ENCODE results near the gene REEP3.
"Not testable (repeated sequence)": the region's sequence is repeated elsewhere in the genome, so short reads cannot be mapped to it uniquely, and the experiment has no call there.

Gene REEP3, protein sequence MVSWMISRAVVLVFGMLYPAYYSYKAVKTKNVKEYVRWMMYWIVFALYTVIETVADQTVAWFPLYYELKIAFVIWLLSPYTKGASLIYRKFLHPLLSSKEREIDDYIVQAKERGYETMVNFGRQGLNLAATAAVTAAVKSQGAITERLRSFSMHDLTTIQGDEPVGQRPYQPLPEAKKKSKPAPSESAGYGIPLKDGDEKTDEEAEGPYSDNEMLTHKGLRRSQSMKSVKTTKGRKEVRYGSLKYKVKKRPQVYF

DNA sequence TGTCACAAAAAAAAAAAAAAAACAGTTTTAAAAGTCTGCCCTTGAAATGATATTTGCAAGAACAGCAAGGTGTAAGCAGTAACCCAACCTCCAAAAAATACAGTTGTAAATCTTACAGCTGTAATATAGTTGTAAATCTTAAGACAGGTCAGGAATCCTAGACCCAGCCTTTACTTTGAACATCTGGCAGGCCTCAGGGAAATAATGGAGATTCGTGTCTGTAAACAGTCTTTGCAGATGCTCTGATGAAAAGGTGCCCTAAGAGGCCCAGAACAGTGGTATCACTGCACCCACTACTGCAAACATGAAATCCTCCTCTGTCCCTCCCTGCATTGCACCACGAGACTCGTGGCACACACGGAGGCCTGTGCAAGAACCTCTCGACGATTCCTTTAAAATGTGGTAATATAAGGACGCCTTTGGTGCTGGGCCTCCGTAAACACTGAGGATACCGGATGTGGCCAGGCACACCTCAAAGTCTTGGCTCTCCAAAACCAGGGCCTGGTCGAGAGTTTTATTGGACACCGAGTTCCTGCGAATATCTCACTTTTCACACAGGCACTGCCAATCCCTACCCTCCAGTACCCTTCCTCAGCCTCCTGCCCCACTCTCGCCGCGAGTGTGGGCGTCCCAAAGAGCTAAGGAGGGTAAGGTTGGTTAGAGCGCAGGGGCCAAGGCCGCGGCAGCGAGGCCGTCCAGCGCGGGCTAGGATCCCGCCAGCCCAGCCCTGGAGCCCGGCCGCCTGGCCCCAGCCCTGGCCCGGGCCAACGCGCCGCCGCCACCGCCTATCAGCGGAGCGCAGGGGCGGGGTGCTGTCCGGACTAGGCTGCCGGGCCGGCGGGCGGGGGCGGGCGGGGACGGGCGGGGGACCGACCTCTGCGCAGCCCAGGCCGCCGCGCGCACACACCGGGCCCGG is at the start of gene REEP3:
Gene REEP3 (plus strand): TSS at position 902 of the 916 bp plus-strand sequence. CDS start 145 bp downstream, outside the sequence.
- no peak for DNase-seq

DNA sequence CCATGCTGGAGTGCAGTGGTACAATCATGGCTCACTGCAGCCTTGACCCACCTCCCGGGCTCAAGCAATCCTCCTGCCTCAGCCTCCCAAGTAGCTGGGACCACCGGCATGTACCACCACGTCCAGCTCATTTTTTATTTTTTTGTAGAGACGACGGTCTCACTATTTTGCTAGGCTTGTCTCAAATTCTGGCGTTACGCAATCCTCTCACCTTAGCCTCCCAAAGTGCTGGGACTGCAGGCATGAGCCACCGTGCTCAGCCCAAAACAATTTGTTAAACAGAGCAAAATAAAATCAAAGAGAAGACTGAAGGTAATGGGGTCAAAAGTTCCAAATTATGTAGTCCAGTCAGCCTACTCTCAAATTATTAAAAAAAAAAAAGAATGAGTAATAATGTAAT is 46.7 kb upstream of the REEP3 start:
- DNase-seq: no peak

DNA sequence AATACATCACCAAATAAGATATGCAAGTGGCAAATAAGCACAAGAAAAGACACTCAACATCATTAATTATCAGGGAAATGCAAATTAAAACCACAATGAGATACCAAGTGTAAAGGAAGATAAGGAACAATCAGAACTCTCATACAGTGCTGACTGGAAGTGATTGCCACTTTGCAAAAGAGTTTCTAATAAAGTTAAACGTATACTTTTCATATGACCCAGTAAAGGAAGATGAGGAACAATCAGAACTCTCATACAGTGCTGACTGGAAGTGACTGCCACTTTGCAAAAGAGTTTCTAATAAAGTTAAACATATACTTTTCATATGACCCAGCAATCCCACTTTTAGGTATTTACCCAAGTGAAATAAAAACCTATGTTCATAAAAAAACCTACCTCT is 43.3 kb upstream of the REEP3 start:
- no peak for DNase-seq

DNA sequence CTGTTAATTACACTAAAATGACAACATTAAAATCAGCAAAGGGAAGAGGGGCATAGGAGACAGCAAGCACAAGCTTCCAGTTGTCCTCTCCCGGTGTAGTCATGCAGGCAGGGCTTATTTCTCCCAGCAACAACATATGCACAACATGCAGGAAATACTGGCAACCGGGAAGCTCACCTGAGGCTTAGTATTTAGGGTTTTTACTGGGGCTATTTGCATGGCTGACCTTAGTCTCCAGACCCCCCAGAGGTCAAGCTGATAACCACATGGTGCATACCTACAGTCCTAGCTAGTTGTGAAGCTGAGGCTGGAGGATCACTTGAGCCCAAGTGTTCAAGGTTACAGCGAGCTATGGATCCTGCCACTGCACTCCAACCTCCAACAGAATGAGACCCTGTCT is 42.6 kb upstream of the REEP3 start:
- DNase-seq: no peak

DNA sequence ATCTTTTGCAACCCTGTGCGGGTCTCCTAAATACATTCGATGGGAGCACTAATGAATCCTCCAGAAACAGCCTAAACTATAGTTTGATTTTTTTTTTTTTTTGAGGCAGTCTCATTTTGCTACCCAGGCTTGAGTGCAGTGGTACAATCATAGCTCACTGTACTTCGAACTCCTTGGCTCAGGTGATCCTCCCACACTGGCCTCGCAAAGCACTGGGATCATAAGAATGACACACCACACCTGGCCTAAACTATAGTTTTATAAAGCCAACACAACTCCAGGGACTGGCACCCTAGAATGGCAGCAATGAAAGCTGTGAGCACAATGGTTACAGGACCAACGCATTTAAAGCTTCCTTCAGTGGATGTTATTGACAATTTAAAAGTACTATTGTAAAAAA is 41.0 kb upstream of the REEP3 start:
- no peak for DNase-seq

DNA sequence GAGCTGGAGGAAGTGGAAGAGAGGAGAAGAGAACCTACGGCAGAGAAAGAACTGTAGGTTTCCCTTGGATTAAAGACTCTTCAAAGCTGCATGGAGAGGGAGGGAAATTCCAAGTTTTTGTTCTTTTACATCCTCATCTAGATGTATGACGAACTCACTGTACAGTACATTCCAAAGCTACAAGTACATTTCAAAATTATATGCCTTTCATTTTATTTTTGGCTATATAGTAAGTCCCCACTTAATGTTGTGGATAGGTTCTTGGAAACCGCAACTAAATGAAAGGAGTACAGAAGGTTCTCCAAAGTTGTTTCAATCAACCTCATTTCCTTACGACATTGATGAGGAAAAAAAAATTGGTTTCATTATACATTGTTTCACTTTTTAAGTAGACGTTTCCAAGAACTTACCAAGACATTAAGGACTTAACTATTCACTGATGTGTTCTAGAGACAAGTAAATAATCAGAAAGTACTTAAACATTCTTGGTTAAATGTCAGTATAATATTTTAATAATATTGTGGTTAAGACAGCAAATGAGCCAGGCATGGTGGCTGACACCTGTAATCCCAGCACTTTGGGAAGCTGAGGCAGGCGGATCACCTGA is 39.3 kb upstream of the REEP3 start:
- DNase-seq: no peak

DNA sequence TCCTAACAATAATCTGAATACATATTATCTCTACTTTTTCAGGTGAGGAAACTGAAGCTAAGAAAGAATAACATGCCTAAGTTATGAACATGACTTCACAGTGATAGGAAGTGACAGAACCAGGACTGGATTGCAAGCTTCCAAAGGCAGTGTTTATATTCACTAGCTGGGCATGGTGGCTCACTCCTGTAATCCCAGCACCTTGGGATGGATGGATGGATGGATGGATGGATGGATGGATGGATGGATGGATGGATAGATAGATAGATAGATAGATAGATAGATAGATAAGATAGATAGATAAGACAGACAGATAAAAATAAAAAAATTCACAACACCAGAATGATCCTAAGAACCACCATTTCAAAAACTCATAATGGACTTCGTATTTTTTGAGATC is 37.2 kb upstream of the REEP3 start:
- no peak for DNase-seq

DNA sequence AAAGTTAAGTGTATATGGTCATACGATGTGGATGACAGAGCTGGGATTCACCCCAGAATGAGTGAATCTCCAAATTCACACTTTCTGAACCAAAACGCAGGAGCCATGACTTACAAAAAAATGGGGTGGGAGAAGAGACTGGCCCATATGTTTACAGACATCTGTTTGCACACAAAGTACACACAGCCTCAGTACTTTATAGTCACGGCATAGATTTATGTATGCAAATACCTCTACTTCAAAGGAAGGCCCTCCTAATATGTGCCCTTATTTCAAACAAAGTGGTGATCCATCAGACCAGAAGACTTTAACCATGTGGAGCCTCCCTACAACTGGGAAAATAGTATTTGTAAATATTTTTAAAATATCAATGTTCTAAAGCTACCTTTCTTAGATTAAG is 33.2 kb upstream of the REEP3 start:
- no peak for DNase-seq

DNA sequence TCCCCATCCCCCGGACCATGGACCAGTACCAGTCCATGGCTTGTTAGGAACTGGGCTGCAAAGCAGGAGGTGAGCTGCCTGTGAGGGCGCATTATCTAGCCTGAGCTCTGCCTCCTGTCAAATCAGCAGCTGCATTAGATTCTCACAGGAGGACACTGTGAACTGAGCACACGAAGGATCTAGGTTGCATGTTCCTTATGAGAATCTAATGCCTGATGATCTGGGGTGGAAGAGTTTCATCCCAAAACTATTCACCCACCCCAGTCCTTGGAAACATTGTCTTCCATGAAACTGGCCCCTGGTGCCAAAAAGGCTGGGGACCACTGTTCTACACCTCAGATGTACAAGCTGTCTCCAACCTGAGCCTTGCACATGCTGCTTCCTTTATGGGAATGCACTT is 31.4 kb upstream of the REEP3 start:
- DNase-seq: no peak

DNA sequence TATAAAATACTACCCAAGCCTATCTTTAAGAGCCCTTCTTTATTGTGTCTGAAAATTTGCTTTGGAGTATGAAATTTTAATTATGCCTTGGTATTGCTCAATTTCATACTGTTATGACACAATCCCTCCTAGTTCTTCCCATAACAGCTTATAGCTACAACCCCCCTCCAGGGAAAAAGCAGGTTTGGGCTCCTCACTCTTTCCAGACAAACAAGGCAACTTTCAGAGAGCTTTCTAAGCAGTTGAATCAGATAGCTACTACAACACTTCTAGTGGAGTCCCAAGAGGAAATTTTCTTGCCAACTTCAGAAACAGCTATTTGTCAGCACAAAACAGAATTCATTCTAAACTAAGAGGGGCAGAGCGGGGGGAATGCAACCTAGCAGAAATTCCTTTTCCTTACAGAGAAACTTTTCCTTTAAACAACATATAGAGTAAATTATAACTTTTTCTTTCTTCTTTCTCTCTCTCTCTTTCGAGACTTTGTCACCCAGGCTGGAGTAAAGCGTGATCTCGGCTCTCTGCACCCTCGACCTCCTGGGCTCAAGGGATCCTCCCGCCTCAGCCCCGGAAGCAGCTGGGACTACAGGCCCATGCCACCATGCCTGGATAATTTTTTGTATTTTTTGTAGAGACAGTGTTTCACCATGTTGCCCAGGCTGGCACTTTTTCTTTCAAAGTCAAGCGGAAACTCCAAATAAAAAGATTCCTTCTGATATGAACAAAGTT is 29.4 kb upstream of the REEP3 start:
- DNase-seq: no peak

DNA sequence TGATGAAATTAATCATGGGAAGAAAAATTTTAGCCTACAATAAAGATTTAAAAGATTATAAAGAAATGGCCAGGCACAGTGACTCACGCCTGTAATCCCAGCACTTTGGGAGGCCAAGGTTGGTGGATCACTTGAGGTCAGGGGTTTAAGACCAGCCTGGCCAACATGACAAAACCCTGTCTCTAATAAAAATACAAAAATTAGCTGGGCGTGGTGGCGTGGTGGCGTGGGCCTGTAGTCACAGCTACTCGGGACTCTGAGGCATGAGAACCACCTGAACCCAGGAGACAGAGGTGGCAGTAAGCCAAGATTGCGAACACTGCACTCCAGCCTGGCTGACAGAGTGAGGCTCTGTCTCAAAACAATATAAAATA is 28.9 kb upstream of the REEP3 start:
- not testable (repeated sequence) for DNase-seq

DNA sequence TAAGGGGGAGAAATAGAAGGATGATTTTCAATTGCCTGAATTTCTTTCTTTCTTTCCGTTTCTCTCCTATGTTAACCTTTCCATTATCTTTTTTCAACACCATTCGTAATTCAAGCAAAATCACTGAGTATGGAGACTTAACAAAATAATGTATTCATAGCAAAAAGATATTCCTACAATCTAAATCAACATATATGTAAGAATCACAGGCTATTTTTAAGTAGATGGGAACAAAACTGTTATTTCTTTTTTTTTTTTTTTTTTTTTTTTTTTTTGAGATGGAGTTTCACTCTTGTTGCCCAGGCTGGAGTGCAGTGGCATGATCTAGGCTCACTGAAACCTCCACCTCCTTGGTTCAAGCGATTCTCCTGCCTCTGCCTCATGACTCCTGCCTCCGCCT is 28.2 kb upstream of the REEP3 start:
- DNase-seq: no peak

DNA sequence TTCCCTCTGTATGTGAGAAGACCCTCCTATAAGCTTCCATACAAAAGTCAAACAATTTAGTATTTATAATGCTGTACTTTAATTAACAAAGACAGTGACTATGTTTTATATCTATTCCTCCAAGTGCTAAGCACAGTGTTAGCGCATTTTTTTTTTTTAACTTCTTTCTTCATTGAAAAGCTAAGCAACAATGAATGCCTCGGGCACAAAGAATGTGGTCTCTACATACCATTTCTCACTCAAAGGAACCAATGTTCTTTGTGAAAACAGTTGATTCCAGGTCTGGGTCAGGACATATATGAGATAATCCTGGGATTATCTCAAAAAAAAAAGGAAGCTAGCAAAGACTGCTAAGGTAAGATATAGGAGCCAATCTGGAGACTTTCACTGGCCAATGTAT is 26.2 kb upstream of the REEP3 start:
- no peak for DNase-seq

DNA sequence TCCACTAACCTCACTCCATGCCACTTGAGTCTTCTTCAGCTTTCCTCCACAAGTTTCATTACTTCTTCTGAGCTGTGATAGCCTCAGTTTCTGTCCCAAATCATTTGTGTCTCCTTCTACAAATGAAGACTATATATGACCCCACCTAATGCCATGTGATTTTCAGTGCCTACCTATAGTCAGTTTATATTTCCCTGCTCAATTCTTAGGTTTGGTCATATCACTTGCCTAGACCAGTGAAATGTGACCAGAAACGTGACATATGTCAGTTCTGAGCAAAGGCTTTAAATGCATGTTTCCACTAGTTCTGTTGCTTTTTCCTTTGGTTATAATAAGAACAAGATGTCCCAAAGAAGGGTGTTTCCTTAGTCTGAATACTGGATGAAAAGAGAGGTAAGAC is 24.6 kb upstream of the REEP3 start:
- DNase-seq: no peak

DNA sequence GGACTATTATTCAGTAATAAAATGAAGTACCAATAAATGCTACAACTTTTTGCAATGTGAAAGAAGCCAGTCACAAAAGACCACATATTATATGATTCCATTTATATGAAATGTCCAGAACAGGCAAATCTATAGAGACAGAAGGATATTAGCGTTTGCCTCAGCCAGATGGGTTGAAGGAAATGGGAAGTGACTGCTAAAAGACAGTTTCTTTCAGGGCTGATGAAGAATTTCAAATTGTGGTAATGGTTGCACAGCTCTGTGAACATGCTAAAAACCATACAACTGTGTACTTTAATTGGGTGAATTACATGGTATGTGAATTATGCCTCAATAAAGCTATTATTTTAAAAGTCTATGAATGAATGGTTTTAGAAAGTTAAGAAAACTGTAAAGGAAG is 23.9 kb upstream of the REEP3 start:
- DNase-seq: no peak

DNA sequence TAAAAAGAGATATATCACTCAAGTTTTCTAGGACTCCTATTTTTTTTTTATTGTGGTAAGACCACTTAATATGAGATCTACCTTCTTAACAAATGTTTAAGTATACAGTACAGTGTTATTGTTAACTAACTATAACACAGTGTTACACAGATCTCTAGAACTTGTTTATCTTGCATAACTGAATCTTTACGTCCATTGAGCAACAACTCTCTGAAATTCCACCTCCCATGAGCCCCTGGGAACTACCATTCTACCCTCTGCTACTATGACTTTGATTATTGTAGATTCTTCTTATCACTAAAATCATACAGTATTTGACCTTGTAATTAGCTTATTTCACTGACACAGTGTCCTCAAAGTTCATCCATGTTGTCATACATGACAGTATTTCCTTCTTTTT is 22.5 kb upstream of the REEP3 start:
- no peak for DNase-seq

DNA sequence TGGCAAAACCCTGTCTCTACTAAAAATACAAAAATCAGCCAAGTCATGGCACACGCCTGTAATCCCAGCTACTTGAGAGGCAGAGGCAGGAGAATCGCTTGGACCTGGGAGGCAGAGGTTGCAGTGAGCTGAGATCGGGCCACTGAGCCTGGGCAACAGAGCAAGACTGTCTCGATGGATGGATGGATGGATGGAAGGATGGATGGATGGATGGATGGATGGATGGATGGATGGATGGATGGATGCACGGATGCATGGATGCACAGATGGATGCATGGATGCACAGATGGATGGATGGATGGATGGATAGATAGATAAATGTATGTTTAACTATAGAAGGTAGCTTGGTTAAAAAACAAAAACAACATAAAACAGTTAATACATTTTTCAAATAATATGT is 20.6 kb upstream of the REEP3 start:
- not testable (repeated sequence) for DNase-seq

DNA sequence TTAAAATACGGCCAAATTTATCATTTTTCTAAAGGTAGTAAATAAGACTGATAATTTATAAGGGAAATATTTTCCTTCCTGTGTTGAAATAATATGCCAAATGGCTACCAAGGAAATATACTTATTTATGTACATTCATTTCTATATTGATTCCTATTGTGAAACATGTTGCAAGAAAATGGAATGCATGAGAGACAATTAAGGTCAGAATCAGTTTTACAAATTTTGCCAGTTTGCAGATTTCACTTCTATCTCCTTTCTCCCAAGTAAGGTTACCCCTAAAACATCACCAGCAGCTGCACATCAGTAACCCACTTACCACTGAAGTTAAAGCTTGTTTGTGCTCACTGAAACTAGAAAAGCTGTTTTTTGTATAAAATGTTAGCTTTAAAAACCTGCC is 19.2 kb upstream of the REEP3 start:
- DNase-seq: no peak

DNA sequence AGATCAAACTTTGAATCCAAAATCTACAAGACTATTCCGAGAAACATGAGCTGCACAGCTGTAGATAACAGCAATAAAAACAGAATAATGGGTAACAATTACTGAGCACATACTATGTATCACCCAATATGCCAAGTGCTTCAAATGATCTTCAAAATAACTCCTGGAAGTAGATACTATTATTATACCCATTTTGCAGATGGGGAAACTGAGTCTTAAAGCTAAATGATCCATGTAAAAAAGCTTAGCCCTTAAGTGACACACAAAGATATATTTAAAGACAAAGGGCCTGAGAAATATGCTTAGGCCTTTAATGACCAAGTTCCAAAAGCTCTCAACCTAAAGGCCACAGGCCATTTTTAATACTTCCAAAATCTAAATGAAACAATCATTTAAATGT is 18.4 kb upstream of the REEP3 start:
- DNase-seq: no peak

DNA sequence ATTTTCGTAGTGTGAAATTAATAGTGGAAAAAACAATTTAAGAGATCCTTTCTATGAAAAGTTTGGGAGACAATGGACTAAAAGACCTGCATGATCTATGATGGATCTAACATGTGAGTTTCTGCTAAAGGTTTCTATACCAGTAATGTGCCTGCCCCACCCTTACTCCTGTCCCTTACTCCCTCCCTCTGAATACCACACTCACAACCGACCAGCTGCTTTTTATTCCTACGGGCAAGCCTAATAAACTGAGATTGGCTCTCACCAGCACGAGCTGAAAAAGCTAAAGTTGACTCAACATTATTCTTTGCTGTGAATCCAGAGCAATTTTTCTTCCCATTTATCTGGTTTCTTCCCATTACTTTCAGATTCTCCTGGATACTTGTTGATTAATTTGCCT is 17.8 kb upstream of the REEP3 start:
- DNase-seq: no peak

DNA sequence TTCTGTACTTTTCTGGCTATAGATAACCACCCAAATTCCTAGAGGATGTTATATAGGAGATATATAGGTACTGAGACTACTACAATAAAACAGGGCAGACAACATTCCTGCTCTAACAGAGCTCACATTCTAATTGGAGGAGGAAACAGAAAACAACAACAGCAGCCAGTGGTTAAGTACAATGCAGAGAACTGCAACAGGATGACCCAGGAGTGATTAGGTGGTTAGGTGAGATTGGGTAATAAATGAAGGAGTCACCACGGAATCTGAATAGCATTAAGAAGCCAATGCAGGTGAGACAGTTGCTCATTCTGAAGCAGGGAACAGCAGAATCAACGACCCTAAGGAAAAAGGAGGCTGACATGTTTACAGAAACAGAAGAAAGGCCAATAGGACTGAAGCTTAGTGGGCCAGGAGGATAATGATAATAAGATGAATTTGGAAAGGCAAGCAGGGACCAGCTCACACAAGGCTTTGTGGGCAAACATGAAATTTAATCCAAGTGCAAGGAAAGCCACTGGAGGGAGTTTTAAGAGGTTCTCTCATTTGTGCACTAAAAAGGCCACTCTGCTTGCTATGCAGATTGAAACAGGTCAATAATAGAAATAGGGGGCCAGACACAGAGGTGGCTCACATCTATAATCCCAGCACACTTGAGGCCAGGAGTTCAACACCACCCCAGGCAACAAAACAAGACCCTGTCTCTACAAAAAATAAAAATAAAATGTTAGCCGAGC is 16.9 kb upstream of the REEP3 start:
- DNase-seq: no peak

DNA sequence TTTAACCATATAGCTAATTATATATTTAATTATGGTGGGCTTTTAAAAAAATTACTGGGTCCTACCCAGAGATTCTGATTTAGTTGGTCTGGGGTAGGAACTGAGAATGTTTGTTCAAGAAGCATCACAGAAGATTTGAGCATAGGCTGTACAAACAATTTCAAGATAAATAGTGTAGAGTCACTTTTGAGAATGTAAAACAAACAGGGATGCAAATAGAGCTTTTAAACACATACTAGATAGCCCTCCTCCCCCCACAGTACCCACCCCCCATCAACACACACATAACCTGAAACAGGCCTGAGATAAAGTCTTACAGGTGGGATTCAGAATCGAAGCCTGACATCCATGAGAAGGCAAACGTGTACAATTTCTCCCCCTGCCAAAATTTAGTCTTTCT is 15.6 kb upstream of the REEP3 start:
- DNase-seq: no peak

DNA sequence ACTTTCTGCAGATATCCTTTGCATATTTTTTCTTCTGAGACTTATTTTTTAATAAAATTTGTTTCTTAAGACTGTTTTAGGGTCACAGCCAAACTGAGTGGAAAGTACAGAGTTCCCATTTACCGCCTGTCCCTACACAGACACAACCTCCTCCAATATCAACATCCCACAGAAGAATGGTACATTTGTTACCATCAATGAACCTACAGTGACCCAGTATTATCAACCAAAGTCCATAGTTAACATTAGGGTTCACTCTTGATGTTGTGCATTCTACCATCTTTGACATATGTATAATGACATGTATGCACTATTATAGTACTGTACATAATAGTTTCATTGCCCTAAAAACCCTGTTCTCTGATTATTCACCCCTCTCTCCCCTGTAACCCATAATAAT is 14.6 kb upstream of the REEP3 start:
- no peak for DNase-seq

Data from NCI-H524 treated with DMSO at 0.1 percent for 48 hours (cell line).